Activated gamma-delta T cell treated with Interleukin-2 at 50 U/mL for 16 hours (primary cell): ENCODE measurements around the gene NXF2.
"Not testable (repeated sequence)": the region's sequence is repeated elsewhere in the genome, so short reads cannot be mapped to it uniquely, and the experiment has no call there.

ENCODE experiments used
- DNase-seq: peaks from one replicate; pipeline ENCODE4 v3.0.0-alpha.2; 2020

Gene NXF2, protein sequence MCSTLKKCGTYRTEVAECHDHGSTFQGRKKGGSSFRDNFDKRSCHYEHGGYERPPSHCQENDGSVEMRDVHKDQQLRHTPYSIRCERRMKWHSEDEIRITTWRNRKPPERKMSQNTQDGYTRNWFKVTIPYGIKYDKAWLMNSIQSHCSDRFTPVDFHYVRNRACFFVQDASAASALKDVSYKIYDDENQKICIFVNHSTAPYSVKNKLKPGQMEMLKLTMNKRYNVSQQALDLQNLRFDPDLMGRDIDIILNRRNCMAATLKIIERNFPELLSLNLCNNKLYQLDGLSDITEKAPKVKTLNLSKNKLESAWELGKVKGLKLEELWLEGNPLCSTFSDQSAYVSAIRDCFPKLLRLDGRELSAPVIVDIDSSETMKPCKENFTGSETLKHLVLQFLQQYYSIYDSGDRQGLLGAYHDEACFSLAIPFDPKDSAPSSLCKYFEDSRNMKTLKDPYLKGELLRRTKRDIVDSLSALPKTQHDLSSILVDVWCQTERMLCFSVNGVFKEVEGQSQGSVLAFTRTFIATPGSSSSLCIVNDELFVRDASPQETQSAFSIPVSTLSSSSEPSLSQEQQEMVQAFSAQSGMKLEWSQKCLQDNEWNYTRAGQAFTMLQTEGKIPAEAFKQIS

DNA sequence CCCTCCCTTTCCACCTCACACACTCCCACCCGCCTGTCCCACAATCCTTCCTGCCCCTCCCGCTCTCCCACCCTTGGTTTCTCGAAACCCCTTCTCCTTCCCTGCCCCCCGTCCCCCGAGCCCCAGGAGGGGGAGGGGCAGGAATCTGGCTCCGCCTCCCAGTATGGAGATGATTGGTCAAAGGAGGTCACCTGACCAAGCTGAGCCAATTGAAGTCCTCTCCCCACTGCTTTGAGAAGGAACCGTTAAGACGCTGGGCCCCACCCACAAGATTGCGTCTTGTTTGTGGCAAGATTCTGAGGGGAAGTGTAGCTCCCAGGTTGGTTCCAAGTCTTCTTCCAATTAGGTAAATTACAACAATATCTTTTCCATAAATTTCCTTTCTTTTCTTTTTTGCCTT lies at the start of gene NXF2:
Gene NXF2 (plus strand): TSS at position 275 of the 400 bp plus-strand sequence. CDS start 59,912 bp downstream, outside the sequence.
- DNase-seq = not testable (repeated sequence)

DNA sequence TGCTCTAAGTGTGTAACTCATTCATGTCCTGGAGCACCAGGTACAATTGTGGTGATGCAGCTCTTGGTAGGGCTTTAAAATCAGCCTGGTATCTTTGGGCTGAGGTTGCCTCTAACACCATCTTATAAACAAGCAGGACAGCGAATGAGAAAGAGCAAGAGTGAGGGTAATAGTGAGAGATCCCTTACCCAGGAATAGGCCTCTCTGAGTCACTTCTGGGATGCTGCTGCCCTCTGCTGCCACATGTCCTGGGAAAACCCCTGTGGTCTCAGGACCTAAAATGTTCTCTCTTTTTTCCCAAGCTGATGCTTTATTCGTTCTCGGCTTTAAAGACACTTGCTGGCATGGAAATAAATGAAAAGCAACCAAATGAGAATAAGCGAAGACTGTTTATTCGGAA lies 39.0 kb upstream of the NXF2 start:
- DNase-seq = not testable (repeated sequence)

DNA sequence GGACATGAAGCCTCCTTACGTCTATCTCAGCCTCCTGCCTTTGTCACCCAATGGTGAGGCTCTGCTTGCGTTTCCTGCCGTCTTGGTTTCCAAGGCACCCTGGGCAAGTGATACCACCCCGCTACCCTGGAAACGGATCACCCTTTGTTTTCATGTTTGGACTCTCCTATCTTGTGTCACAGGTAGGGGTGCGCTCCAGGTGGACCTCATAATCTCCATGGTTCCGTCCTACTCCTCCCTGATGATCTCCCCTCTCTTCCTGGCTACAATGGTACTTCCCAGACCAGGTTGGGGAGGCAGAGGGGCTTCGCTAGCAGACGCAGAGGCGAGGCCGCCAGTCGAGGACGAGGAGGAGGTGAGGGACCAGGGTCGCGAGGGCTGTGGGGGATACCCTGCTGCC lies 32.0 kb upstream of the NXF2 start, which contains the start of gene TCP11X1:
Gene TCP11X1 (plus strand): TSS at position 316 of the 400 bp plus-strand sequence.
- not testable (repeated sequence) for DNase-seq

DNA sequence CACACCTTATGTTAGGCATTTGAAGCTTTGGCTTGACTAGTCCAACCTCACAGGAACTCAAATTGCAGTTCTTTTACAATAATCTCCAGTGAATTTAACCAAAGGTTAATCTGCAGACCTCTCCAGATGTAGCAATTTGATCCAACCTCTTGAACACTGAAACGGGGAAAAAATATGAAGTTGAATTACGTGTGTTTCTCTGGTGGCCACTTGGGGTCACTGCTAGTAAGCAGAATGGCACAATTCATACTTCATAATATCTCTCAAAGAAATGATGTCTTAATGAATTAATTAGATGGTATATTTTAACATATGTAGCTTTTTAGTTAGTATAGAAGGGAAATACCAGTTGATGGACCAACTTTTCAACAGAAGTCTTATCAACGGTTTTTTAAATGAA lies 30.5 kb upstream of the NXF2 start:
- not testable (repeated sequence) for DNase-seq

DNA sequence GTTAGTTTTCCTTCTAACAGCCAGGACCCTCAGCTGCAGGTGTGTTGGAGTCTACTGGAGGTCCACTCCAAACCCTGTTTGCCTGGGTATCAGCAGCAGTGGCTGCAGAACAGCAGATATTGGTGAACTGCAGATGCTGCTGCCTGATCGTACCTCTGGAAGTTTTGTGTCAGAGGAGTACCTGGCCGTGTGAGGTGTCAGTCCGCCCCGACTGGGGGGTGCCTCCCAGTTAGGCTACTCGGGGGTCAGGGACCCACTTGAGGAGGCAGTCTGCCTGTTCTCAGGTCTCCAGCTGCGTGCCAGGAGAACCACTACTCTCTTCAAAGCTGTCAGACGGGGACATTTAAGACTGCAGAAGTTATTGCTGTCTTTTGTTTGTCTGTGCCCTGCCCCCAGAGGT lies 11.3 kb upstream of the NXF2 start:
- not testable (repeated sequence) for DNase-seq

DNA sequence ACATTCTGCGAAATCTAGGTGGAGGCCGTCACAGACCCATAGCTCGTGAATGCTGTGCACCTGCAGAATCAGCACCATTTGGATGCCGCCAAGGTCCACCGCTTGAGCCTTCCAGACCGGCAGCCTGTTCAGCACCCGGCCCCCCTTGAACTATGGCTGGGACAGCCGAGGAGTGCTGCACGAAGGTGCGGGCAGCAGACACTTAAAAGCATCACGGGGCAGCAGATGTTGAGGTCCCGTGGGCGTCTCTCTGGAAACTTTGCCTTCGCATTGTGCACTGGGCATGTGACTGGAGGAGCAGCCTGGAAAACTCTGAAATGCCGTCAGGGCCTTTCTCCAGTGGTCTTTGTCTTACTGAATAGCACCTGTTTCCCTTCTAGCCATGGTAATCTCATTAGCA lies 6.7 kb upstream of the NXF2 start:
- DNase-seq = not testable (repeated sequence)

DNA sequence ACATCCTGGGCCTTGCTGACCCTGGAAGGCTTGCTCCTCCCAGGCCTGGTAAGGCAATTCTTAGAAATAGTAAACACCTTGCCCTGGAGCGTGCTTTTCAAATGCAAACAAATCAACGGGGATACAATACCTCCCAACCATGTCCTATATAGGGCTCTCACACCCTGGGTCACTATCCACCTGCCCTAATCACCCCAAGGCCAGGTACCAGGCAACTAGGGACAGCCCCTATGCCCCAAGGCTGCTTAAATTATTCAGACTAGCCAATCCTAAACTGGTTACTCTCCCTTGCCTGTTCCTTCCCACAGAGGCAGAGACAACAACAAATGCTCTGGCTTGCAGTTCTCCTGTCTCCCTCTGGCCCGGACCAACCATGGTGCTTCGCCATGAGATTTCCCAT lies 25.3 kb downstream of the NXF2 start:
- not testable (repeated sequence) for DNase-seq

DNA sequence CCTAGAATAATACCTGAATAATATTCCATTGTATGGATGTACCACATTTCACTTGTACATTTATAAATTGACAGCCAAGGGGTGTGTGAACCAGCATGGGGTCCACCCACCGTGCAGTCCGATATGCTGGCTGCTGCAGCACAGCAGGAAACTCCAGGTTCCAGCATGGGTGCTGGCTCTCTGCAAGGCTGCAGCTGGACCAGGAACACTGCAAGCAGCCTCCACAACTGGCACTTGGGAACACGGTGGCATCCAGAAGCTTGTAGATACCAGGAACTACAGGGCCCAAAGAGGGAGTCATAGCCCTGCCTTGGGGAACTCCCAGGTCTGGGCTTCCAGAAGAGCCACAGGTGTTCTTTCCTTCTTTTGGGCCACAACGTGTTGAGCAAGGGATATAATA lies 91.2 kb downstream of the NXF2 start:
- no peak for DNase-seq

DNA sequence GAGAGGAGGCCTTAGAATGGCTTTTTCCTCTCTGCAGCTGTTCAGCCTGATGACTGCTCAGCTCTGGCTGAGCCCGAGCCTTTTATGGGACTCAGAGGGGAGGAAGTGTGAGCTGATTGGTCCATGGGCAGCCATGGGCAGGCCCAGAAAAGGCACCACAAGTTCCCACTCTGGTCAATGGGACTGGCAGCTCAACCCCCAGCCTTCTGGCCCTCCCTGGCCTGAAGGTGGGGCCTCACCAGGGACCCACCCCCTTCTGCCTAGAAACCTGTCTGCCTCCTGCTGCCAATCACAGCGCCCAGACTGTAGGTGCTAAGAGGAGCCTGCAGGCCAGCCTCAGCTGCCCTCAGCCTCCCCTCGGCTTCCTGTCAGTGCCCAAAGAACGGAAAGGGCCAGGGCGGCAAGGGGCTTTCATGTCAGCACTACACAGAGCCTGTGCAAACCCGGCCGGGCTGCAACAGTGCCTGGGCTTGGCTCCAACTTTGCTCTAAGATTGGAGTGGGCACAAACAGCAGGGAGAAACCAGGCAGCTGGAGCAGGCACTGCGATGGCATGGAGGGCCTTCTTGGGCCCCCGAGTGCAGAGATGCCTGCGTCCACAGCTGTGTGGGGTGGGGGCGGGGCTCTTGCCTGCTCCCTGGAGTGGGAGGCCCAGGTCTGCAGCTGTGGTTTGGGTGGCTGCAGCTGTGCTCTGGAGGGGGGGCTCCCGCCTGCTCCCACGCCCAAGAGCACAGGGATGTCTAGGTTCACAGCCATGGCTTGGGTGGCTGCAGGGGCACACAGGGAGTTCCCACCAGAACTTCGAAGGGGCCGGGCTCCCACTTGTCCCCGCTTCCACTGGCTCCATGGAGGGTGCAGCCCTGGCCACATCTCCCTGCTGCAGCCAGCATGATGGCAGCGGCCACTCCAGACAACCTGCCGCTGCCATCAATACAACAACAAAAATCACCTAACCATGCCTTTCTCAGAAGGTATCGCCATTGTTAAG lies 92.6 kb downstream of the NXF2 start:
- no peak for DNase-seq

DNA sequence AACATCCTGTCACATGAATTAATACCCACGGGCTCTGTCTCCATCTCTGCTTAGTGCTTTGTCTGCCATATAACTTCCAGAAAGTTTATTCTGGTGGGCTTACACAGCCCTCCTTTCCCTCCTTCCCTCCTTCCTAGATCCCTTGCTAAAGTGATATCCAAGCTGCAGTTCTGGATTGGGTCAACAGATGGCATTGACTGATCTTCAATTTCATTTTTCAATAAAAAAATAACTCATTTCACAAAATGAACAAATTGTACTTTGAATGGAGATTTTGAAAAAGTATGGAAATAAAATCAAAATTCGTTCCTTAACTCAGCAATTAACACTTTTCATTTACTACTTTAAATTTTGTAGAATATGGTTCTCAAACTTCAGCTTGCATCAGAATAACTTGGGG lies 94.9 kb downstream of the NXF2 start:
- no peak for DNase-seq

DNA sequence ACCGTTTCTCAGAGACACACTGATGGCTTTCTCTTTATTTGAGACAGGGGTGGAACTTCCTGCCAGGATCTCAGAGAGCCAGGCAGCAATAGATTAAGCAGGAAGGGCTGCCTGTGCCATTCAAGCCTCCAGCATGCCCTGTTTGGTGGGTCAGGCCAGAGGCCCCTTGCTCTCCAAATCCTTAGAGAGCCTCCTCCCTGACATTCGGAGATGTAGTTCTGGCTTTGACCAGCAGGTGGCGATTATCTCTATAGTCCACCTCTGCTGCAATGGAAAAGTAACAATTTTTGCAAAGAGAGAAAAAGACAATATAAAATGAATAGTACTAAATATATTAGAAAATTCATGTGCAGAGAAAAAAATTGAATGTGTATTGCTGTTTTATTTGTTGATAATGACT lies 98.9 kb downstream of the NXF2 start:
- peak; percentile 71 for DNase-seq
